ENCODE measurements around the gene NIN.
"Not testable (repeated sequence)": the region's sequence is repeated elsewhere in the genome, so short reads cannot be mapped to it uniquely, and the experiment has no call there.

NIN gene

DNA sequence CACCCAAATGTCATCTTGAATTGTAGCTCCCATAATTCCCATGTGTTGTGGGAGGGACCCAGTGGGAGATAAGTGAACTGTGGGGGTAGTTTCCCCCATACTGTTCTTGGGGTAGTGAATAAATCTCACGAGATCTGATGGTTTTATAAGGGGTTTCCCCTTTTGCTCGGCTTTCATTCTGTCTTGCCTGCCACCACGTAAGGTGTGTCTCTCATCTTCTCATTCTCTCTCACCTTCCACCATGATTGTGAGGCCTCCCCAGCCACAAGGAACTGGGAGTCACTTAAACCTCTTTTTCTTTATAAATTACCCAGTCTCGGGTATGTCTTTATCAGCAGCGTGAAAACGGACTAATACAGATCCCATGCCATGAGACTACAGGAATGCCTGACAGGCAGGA lies 11.7 kb downstream of the NIN start:
- in situ Hi-C loops (cut with HindIII; ENCODE audit: low sequenced_read_pairs) = not testable (repeated sequence)

DNA sequence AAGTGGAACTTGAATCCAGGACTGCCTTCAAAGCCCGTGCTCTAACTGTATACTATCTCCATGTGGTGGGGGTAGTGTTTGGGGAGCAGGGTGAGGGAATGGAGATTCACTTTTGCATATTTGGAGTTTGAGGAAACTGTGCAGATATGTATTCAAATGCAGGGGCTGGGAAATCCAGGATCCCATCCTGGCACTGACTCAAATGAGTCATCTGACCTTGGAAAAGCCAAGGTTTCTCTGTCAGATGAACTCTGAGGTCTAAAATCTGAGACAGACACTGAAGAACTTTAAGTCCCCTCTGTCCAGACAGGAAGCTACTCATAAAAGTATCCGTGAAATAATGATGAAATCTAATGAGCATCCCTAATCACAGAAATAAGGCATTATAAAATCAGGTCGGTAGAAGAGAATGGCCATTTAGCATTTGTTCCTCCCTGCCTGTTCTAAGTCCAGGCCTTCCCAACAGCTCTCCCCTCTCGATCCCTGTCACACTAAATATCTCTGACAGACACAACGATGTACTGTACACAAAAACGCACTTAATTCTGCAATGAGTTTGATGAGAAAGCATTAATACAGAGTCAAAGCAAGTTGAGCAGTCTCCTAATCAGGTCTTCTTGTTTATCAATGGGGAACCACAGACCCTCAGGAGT lies 14.4 kb downstream of the NIN start:
- in situ Hi-C loops (cut with HindIII; ENCODE audit: low sequenced_read_pairs) = no loop called here

DNA sequence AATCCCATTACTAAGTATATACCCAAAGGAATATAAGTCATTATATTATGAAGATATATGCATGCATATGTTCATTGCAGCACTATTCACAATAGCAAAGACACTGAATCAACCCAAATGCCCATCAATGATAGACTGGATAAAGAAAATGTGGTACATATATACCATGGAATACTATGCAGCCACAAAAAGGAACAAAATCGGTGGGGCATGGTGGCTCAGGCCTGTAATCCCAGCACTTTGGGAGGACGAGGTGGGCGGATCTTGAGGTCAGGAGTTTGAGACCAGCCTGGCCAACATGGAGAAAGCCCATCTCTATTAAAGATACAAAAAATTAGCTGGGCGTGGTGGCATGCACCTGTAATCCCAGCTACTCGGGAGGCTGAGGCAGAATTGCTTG lies 15.4 kb downstream of the NIN start:
- in situ Hi-C loops (cut with HindIII; ENCODE audit: low sequenced_read_pairs) = not testable (repeated sequence)

DNA sequence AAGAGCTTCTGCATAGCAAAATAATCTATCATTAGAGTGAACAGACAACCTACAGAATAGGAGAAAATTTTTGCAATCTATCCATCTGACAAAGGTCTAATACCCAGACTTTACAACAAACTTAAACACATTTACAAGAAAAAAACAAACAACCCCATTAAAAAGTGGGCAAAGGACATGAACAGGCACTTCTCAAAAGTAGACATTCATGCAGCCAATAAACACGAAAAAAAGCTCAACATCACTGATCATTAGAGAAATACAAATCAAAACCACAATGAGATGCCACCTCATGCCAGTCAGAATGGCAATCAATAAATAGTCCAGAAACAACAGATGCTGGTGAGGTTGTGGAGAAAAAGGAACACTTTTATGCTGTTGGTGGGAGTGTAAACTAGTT lies 15.9 kb downstream of the NIN start:
- in situ Hi-C loops (cut with HindIII; ENCODE audit: low sequenced_read_pairs) = not testable (repeated sequence)

DNA sequence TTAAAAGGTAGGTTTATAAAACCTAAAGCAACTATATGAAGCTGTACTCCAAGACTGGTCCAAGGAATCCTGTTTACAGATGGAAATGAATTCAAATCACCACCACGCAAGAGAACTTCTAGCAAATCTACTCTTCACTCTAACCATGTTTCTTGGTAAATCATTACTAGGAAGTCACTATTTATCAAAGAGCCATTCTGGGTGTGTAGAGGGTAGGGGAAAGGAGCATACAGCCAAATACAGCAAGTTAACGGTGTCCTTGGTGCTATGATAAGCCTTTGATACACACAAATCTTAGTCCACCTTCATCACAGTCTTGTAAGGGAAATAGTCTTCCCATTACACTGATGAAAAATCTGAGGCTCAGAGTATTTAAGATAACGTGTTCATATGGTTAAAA lies 16.8 kb downstream of the NIN start:
- in situ Hi-C loops (cut with HindIII; ENCODE audit: low sequenced_read_pairs) = no loop called here

DNA sequence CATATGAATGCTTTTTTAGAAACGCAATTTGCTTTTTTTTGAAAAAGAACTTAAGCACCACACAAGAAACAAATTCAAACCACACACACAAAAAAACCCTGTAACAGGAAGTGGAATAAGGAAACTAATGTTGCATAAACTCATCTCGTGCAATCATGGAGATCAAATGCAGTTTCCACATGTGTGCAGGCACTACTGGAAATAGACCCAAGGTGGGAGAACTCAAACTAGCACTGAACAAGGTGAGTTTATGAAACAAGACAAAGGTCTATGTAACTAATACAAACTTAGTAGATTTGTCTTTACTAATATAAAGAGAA lies 17.5 kb downstream of the NIN start:
- in situ Hi-C loops (cut with HindIII; ENCODE audit: low sequenced_read_pairs) = no loop called here

DNA sequence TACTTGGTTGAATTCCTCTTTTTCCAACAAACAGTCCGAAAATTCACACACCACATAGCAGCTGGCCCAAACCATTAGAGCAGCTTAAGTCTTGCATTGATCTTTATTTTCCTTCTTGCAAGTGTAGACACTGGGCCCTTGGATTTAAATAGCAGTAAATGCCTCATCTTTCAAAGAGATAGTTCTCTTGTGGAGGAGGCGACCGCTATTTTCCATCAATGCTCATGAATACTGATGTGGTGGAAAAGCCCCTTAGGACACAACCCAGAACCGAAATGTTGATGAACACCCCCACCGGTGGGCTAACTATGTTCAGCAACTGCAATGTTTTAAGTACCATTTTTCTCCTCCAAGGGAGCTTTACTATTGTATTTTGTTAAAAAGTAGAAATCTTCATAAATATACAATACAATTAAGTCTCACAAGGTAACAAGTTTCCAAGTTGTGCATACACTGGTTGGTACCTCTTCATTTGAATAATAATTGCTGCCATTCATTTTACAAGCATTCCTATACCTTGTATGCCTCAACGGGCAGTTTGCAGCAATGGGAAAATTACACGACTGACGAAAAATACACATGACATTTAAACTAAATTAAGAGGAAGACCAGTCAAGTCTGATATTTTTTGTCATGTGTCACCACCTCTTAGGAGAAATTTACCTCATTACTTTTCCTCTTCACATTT lies 18.0 kb downstream of the NIN start:
- in situ Hi-C loops (cut with HindIII; ENCODE audit: low sequenced_read_pairs) = no loop called here

DNA sequence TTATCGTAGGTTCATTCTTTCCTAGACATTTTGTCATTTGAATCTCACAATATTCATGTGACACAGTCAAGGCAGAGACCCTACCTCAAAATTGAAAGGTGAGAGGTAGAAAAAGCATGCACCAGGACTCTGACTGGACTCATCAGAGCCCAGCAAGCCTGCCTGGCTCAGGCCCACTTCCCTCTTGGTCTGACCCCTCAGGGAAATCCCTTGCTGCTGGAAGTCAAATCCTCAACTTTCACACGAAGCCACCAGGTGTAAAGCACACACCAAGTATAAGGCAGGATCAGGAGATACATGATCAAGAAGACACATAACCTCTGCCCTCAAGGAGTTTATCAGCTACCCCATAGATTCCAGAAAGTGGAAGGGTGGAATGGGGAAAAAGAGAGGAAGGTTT lies 18.8 kb downstream of the NIN start:
- in situ Hi-C loops (cut with HindIII; ENCODE audit: low sequenced_read_pairs) = no loop called here

DNA sequence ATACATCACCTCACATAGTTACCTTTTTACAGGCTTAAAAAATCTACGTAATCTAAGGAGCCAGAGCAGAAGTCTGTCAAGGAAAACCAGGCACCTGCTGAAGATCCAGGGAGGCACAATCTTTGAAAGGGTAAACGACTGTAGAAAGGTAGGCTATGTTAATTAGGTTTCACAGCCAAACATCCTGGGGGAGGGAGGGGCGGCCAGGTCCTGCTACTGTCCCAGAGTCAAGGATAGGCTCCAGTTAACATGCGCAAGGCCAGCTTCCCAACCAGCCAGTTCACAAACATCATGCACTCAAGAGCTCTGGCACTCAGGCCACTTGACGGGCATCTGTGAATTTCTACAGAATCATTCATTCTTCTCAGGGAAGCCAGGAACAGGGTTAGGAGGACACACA lies 22.9 kb downstream of the NIN start:
- in situ Hi-C loops (cut with HindIII; ENCODE audit: low sequenced_read_pairs) = no loop called here

DNA sequence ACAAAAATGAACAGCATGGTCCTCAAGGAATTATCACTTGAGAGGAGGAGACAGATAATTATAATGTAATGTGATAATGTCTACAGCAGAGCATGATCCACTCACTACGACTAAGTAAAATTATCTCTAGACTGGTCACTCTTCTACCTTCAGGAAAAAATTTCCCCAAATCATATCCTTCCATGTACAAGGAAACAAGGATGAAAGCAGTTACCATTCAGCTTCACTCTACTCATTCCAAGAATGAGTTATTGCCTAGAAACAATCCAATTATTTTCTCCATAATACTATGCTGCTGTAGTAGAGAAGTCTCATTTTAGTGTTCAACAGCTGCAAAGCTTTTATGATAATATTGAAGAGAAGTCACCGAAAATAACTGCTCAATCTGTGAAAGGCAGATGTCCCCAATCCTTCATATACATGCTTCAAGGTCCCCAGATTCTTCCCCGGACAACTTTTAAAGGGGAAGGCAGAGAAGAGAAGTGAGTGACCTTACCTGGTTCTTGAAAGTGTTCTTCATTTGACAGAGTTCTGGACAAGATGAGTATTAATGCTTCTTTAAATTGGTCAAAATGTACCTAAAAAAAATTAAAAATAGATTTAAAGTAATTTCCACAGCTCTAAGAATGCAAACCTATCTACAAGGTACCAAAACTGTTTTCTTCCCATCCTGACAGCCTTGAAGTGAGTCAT lies 24.6 kb downstream of the NIN start:
- in situ Hi-C loops (cut with HindIII; ENCODE audit: low sequenced_read_pairs) = no loop called here

DNA sequence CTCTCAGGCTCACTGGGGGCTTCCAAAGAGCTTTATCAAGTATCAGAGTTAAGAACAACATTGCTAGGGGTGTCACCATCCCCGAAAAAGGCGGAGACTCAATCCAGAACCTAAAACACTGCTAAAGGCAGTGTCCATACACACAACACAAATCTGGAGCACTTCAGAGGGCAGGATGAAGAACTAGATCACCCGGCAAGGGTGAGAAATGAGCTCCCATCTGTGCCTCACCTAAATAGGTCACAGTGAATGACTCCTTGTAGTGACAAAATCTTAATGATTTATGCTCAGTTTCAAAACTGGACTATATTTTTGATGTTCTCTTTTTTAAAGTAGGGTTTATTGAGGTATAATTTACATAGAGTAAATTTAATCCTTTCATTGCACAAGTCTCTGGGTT lies 25.6 kb downstream of the NIN start:
- in situ Hi-C loops (cut with HindIII; ENCODE audit: low sequenced_read_pairs) = no loop called here

DNA sequence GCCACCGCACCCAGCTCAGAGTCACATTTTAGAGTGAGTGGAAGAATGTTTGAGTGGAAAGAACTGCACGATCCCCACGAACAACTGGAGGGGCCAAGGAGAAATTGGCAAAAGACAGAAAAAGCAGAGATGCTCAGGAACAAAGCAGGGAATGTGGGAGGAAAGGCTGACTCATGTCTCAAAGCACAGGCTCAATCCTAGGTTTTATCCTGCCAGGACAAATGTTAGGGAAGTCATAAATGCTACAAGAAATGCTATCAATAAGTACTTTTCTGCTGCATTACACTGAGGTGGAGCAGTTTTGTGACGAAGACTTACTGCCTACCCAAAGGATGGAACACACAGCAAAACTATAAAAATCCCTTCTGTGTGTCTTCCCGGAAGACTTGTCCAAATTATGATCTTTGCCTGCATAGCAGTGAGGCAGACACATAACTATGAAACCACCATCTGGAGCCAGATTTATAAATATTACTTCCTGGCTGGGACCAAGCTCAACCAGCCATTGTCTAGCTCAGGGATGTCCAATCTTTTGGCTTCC lies 26.7 kb downstream of the NIN start:
- in situ Hi-C loops (cut with HindIII; ENCODE audit: low sequenced_read_pairs) = no loop called here

DNA sequence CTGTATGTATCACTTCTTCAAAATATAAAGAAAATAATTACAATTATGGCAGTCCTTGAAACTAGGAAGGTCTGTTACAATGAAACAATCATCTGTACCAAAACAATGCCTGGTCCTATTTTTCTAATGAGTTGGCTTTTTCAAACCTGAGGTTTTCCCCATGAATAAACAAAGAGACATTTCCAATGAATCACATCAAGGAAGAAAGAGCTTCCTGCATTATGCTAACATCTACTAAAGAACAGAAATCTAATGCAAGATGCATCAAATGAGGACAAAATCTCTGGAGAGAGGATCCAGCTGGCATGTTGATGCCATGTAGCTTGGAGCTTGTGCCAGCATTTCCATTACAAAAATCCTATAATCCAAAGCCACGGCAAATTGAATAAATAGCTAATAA lies 29.3 kb downstream of the NIN start:
- in situ Hi-C loops (cut with HindIII; ENCODE audit: low sequenced_read_pairs) = no loop called here

DNA sequence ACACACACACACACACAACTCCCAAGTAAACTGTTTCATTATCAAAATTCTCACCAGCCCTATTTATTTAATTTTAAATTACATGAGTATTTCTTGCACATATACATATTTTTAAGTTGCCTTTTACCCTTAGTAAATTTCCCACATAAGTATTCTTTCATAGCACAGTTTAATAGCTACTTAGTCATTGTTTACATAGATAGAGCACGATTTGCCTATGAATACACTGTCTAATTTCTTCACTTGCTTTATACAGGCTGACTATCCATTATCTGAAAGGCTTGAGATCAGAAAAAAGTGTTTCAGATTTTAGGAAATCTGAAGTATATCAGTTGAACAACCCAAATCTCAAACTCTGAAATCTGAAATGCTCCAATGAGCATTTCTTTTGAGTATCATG lies 30.9 kb downstream of the NIN start:
- in situ Hi-C loops (cut with HindIII; ENCODE audit: low sequenced_read_pairs) = no loop called here

DNA sequence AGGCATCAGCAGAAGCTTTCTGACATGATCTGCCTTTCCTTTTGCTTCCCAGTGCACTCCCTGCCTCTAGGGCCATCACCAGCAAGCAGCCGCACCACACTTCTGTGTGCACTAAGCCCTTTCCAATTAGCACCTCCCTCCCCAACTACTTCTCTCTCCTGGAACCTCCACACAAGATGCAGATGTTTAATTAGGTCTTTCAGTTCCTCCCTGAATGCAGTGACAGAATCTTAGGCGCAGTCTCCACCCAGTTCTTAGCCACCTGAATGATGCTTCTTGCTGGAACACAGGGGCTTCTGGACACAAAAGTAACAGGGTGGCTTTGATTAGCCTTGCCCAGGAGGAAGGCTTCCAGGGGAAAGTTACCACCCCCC lies 32.9 kb downstream of the NIN start:
- in situ Hi-C loops (cut with HindIII; ENCODE audit: low sequenced_read_pairs) = no loop called here

DNA sequence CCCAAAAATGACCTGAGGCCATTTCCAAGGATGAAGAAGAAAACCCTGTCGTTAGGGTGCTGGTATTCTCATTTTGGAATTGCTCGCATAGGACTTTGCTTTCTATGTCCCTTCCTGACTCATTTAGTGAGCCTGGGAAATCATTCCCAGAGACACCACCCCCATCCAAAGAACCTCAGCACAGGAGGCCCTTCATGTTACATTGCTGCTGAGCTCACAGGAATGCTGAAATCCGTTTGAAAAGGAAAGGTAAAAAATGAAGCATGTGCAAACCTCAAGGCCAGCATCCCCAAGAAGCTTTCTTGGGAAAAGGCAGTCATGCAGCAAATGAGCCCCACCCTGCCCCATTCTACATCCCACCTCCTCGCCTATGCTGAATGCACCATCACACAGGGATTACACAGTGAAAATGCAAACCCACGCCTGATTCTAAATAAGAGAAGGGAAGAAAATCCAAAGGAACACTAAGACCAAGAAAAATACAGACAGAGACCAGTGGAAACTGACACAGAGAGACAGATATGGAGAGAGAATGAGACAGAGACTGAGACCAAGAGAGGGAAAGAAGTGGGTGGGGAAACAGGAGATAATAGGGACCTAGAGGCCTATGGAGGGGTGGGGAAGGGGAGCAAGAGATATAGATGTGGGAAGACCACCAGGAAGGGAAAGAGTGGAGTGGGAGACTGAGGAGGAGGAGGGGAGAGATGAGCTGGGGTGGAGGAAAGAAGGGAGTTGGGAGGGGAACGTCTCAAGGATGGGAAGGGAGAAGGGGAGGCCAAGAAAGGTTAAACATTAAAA lies 33.5 kb downstream of the NIN start:
- in situ Hi-C loops (cut with HindIII; ENCODE audit: low sequenced_read_pairs) = no loop called here

DNA sequence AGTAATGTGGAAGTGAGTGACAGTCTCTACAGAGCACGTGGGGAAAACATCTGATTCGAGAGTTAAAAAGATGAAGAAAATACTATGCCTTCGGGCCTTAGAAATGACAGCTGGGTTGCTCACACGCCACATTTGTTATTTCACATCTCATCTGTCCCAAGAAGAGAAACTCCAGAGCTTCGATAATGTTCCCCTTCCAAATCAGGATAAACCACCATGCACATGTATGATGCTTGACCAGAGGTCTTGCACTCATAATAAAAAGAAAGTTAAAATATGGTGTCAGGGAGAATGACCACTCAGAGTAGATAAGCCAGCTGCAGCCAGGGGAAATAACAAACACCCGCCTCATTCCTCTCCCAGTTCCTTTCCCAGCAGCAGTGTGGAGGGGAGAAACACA lies 34.6 kb downstream of the NIN start:
- in situ Hi-C loops (cut with HindIII; ENCODE audit: low sequenced_read_pairs) = no loop called here

DNA sequence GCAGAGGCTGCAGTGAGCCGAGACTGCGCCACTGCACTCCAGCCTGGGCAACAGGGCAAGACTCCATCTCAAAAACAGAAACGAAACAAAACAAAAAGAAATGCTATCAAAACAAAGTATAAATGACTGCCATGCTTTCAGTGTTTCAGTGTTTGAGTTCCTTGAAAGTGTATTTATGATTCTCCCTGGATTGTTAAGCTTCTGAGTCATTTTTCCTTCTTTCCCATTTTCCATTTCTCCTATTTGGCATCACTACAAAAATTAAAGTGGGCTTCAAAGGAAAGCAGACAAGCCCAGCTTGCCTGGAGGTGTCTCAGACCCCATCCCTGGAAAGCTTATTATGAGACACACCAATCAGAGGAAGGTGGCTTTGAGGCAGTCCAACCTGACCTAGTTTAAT lies 35.1 kb downstream of the NIN start:
- in situ Hi-C loops (cut with HindIII; ENCODE audit: low sequenced_read_pairs) = no loop called here

DNA sequence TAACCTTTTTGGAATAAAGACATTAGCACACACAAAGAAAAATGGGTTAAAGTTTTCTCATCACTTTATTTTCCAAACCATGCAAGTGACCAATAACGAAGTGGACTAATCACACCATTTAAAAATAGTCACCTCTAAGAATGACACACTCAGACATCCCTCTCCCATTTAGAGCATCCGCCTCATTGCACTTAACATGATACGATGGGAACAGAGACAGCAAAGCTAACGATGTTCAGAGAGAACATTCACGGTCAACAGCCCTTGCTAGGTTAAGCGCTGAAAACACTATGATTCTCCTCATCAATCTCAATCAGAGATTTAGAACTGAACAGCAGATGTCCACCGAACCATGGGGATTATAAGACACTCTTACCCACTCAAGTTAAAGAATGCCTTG lies 35.8 kb downstream of the NIN start:
- in situ Hi-C loops (cut with HindIII; ENCODE audit: low sequenced_read_pairs) = no loop called here

DNA sequence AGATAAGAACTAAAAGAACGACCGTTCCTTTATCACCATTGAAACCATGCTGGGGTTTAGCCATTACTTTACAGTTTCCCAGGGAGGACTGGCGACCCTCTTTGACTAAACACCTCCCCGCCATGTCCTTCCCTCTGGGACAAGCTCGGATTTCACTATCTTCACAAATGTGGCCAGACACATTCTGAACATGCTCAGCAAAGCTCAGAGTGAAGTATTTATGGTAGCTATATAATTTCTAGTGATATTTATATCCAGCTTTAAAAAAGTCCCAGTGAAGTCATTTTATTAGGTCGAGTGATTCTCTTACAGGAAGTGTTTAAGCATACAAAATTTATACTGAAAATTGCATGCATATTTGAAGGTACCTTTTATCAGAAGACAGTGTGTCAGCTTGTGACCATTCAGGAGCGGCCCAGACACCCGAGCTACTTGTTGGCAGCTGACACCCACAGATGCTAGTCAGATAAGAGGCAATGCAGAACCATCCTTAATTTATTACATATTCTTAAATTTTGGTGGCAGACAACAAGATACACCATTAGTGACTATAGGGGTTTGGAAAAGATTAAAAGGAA lies 36.8 kb downstream of the NIN start:
- in situ Hi-C loops (cut with HindIII; ENCODE audit: low sequenced_read_pairs) = no loop called here

DNA sequence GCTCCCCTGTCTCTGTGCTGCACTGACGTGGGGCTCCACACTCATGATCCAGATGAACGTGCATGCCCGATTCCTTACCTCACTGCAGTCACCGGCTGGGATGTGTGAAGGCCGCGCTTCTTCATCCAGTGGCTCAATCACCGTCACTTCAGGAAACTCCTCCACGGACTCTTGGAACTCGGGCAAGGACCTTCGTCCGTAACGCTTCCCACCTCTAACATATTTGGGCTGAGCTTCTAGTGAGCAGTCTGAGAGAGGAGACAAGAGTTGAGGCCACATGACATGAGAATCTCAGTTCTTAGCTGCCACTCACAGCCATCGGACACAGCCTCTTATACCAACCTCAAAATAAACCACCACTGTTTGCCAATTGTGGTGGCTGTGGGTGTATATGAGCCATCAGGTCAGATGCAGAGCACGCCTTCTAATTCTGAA lies 38.3 kb downstream of the NIN start:
- in situ Hi-C loops (cut with HindIII; ENCODE audit: low sequenced_read_pairs) = no loop called here
